ENCODE results near the gene DGKQ. TPM values are rescaled to one million over a fixed set of nuclear protein-coding genes. Genes with fewer than 3 reads are reported as not detected.

Gene DGKQ
- polyA plus RNA-seq, 2 of the 4 experiments (the other 2 are of a cell fraction) = 2.7 to 7.8 TPM

DNA sequence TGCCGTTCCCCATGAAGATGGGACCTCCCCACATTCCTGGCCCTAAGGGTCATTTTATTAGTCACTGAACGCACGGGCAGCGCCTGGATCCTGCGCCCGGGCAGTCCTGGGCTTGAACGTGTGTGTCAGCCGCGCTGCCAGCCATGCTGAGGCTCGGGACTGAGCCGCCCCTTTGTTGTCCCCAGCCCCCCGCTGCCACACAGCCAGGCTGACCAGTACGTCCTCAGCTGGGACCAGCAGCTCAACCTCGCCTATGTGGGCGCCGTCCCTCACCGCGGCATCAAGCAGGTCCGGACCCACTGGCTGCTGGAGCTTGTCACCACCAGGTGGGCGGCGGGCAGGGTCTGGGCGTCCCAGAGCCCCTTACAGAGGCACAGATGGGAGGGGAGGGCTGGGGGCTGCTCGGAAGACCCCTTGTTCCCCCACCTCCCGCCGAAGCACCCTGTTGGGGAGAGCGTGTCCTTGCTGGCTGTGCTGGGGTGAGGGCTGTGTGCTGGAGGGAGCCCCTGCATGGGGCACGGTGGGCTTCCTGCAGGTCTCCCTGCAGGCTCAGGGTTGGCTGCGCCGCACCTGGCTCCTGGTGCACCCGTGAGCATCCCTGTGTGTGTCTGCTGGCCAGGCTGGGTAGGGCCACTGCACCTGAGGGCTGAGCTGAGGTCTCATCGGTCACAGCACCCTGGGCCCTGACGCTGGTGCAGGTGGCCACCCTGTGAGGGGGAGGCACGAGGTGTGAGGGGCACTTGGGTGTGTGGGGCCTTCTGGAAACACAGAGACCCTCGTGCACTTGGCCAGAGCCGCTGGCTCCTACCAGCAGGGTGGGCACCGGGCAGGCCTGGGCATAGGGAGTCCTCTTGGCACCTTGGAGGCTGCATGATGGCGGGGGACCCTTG, 14.5 kb upstream of the DGKQ start:
- H3K4me2 ChIP-seq = peak overlapping the region; percentile 83
- DNase-seq (ENCODE audit: low read depth in 1 of 2, low spot score in 1 of 2) (peak in 1 of 2 experiments; percentile 47), ATAC-seq (no peak), FAIRE-seq (no peak)
- TF ChIP-seq, protein P1, sequence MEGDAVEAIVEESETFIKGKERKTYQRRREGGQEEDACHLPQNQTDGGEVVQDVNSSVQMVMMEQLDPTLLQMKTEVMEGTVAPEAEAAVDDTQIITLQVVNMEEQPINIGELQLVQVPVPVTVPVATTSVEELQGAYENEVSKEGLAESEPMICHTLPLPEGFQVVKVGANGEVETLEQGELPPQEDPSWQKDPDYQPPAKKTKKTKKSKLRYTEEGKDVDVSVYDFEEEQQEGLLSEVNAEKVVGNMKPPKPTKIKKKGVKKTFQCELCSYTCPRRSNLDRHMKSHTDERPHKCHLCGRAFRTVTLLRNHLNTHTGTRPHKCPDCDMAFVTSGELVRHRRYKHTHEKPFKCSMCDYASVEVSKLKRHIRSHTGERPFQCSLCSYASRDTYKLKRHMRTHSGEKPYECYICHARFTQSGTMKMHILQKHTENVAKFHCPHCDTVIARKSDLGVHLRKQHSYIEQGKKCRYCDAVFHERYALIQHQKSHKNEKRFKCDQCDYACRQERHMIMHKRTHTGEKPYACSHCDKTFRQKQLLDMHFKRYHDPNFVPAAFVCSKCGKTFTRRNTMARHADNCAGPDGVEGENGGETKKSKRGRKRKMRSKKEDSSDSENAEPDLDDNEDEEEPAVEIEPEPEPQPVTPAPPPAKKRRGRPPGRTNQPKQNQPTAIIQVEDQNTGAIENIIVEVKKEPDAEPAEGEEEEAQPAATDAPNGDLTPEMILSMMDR (IDR thresholded peaks at IDR 0.05) = no peak
- no peak for TF ChIP-seq NR3C1 (IDR thresholded peaks at IDR 0.05)
- TF ChIP-seq EHMT2 (IDR thresholded peaks at IDR 0.05; ENCODE audit: low read depth) = no peak
- TF ChIP-seq, protein P2, sequence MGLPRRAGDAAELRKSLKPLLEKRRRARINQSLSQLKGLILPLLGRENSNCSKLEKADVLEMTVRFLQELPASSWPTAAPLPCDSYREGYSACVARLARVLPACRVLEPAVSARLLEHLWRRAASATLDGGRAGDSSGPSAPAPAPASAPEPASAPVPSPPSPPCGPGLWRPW (IDR thresholded peaks at IDR 0.05) = no peak
- TF ChIP-seq ZC3H11A (IDR thresholded peaks at IDR 0.05) = no peak
- TF ChIP-seq, protein P3, sequence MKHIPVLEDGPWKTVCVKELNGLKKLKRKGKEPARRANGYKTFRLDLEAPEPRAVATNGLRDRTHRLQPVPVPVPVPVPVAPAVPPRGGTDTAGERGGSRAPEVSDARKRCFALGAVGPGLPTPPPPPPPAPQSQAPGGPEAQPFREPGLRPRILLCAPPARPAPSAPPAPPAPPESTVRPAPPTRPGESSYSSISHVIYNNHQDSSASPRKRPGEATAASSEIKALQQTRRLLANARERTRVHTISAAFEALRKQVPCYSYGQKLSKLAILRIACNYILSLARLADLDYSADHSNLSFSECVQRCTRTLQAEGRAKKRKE (CRISPR knock-in tag; IDR thresholded peaks at IDR 0.05; ENCODE audit: low read depth) = no peak
- no peak for TF ChIP-seq SMC3 (IDR thresholded peaks at IDR 0.05)
- TF ChIP-seq KDM1A (IDR thresholded peaks at IDR 0.05; ENCODE audit: low read depth) = no peak
- TF ChIP-seq GATA3 (IDR thresholded peaks at IDR 0.05; ENCODE audit: borderline replicate concordance) = no peak
- TF ChIP-seq, protein P4, sequence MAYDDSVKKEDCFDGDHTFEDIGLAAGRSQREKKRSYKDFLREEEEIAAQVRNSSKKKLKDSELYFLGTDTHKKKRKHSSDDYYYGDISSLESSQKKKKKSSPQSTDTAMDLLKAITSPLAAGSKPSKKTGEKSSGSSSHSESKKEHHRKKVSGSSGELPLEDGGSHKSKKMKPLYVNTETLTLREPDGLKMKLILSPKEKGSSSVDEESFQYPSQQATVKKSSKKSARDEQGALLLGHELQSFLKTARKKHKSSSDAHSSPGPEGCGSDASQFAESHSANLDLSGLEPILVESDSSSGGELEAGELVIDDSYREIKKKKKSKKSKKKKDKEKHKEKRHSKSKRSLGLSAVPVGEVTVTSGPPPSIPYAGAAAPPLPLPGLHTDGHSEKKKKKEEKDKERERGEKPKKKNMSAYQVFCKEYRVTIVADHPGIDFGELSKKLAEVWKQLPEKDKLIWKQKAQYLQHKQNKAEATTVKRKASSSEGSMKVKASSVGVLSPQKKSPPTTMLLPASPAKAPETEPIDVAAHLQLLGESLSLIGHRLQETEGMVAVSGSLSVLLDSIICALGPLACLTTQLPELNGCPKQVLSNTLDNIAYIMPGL (CRISPR knock-in tag; IDR thresholded peaks at IDR 0.05; ENCODE audit: borderline replicate concordance) = no peak
- peaks cover 20% of the 10 kb centered on the region for H3K4me1 ChIP-seq
- peak overlapping the region; percentile 81 to 99 for H3K27ac ChIP-seq
- CTCF ChIA-PET = interaction anchor here (0.6 to 1.6 kb wide), 11 partner anchors 10 to 245 kb away, joined by 3 to 7 read pairs (median 3); no protein-coding TSS in a partner anchor
- 29% methylated on average over 9 of the region's 37 CpGs for WGBS (ENCODE audit: missing lambda C conversion rate)
- POLR2A ChIA-PET = interaction anchor here (0.8 to 1.2 kb wide), 3 partner anchors 13 to 206 kb away, joined by 3 to 6 read pairs (median 4); partner anchors contain the start of genes GAK and TMEM175
- H3K9me3 ChIP-seq = no peaks in the 10 kb centered on the region
- peak overlapping the region; percentile 55 for H3K4me3 ChIP-seq

DNA sequence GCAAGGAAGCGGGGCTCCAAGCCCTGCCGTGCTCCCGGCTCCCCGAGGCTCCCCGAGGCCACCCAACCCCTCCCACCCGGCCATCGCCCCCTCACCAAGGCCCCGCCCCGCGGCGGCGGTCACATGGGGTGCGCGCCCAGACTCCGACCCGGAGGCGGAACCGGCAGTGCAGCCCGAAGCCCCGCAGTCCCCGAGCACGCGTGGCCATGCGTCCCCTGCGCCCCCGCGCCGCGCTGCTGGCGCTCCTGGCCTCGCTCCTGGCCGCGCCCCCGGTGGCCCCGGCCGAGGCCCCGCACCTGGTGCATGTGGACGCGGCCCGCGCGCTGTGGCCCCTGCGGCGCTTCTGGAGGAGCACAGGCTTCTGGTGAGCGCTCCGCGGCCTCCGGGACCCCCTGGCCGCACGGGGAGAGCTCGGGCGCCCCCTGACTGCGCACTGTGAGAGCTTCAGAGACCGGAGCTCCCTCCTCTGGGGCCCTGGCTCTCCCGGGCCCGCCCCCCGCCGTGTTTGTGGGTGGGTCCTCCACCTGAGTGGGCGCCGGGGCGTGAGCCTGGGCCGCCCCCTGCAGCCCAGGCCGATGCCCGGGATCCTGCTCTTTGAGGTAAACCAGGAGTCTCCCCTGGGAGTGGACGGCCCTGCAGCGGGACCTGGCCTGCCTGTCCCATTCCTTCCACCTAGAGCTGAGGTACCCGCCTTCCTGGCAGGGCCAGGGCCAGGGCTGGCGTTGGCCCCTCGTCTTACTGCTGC, 13.7 kb upstream of the DGKQ start, which contains the start of gene IDUA:
IDUA (plus strand) TSS at position 166 of the 745 bp plus-strand sequence; CDS start at position 207, 41 bp downstream.
- FAIRE-seq (no peak), ATAC-seq (peak; percentile 83 to 88), DNase-seq (ENCODE audit: low read depth in 1 of 2, low spot score in 1 of 2) (peak; percentile 58 to 68)
- WGBS (ENCODE audit: missing lambda C conversion rate) = 0% methylated on average over 2 of the region's 69 CpGs
- Histone ChIP-seq H3K9me3 (no peaks in the 10 kb centered on the region), H3K4me3 (peak within 1 kb of the TSS; percentile 55), H3K4me2 (peak within 1 kb of the TSS; percentile 83), H3K27ac (peak within 1 kb of the TSS; percentile 81 to 99), H3K4me1 (peaks cover 12% of the 10 kb centered on the region)
- TF ChIP-seq, protein P5, sequence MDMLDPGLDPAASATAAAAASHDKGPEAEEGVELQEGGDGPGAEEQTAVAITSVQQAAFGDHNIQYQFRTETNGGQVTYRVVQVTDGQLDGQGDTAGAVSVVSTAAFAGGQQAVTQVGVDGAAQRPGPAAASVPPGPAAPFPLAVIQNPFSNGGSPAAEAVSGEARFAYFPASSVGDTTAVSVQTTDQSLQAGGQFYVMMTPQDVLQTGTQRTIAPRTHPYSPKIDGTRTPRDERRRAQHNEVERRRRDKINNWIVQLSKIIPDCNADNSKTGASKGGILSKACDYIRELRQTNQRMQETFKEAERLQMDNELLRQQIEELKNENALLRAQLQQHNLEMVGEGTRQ (IDR thresholded peaks at IDR 0.05) = no peak
- TF ChIP-seq JUN (IDR thresholded peaks at IDR 0.05) = peak; percentile 46 to 72; a peak in 3 of 5 replicates
- TF ChIP-seq SMC3 (IDR thresholded peaks at IDR 0.05) = peak; percentile 42
- TF ChIP-seq POLR2A (IDR thresholded peaks at IDR 0.05; ENCODE audit: low read length) = peak; percentile 64
- TF ChIP-seq, protein P1 (IDR thresholded peaks at IDR 0.05) = peak; percentile 51
- TF ChIP-seq PHF8 (IDR thresholded peaks at IDR 0.05; ENCODE audit: borderline replicate concordance, low read depth) = no peak
- TF ChIP-seq, protein P6, sequence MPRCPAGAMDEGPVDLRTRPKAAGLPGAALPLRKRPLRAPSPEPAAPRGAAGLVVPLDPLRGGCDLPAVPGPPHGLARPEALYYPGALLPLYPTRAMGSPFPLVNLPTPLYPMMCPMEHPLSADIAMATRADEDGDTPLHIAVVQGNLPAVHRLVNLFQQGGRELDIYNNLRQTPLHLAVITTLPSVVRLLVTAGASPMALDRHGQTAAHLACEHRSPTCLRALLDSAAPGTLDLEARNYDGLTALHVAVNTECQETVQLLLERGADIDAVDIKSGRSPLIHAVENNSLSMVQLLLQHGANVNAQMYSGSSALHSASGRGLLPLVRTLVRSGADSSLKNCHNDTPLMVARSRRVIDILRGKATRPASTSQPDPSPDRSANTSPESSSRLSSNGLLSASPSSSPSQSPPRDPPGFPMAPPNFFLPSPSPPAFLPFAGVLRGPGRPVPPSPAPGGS (IDR thresholded peaks at IDR 0.05) = 0 out of 3 replicates have a peak, but pooled peaks have one; percentile 69
- no peak for TF ChIP-seq ESRRA (IDR thresholded peaks at IDR 0.05; ENCODE audit: borderline replicate concordance, low read length)
- TF ChIP-seq RAD21 (conservative IDR thresholded peaks at IDR 0.05 in 1 of 2, IDR thresholded peaks at IDR 0.05 in 1 of 2) = peak; percentile 35 to 47; a peak in 3 of 5 replicates
- TF ChIP-seq, protein P7, sequence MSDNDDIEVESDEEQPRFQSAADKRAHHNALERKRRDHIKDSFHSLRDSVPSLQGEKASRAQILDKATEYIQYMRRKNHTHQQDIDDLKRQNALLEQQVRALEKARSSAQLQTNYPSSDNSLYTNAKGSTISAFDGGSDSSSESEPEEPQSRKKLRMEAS (IDR thresholded peaks at IDR 0.05) = peak; percentile 41
- CTCF ChIA-PET = interaction anchor here (0.6 to 1.6 kb wide), 11 partner anchors 9 to 244 kb away, joined by 3 to 7 read pairs (median 3); no protein-coding TSS in a partner anchor
- POLR2A ChIA-PET = interaction anchor here (0.8 to 1.2 kb wide), 3 partner anchors 12 to 206 kb away, joined by 3 to 6 read pairs (median 4); partner anchors contain the start of genes GAK and TMEM175

All from A549 (cell line).